ENCODE results near the gene GRM7.

DNA sequence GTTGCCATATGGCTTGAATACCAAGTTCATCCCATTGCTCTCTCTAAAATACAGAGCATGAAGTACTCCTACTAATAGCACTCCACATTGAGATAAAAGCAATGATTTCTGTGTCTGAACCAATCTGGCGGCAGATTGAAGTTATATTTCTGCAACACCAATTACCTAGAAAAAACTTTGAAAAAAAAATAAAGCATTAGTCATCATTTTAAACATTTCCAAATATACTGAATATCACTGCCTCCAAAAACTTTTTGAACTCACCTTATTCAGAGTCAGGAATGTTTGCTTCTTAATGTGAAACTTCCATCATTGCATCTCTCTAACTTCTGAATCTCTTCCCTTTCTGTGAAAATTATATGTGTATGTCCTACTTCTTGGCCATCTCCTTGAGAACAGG lies 540.5 kb downstream of the GRM7 start:
- TF ChIP-seq EZH2 (IDR thresholded peaks at IDR 0.05; ENCODE audit: borderline replicate concordance, low read length) (no peak), CTCF (conservative IDR thresholded peaks at IDR 0.05 in 1 of 2, IDR thresholded peaks at IDR 0.05 in 1 of 2; ENCODE audit: extremely low read depth in 1 of 2, insufficient read depth in 1 of 2, low read depth in 1 of 2, low read length in 2 of 2) (no peak)

Measured in mammary epithelial cell (primary cell).